GM12892 (cell line): ENCODE measurements around the gene FAM227A.
A peak's percentile ranks its signal among the peaks of the same experiment; 100 is the strongest.

ENCODE experiments used
- POLR2A ChIP-seq: IDR thresholded peaks from 2 replicates; pipeline ENCODE4 v1.6.1; 2011; ENCODE audit warnings: low read depth, low read length, control low read depth
- POLR2AphosphoS5 ChIP-seq: IDR thresholded peaks from 2 replicates; pipeline ENCODE4 v1.6.1; 2011; ENCODE audit warnings: low read depth, low read length, control low read depth
- TAF1 ChIP-seq: IDR thresholded peaks from 2 replicates; pipeline ENCODE4 v1.6.1; 2011; ENCODE audit warnings: low read depth, mild to moderate bottlenecking, control low read depth, low read length, borderline replicate concordance

- peak; percentile 44; the same call in 1 of the 2 replicates for TF ChIP-seq POLR2AphosphoS5
- TF ChIP-seq POLR2A, result peak; percentile 31; the same call in 1 of the 2 replicates
- no peak for TF ChIP-seq TAF1
These were observed at the start of gene FAM227A, which contains the start of gene CBY1 for GRCh38 chr22:38656256-38657044.
